Transverse colon (tissue), 4 donors: ENCODE measurements around the gene BLM.
"Not testable (repeated sequence)": the region's sequence is repeated elsewhere in the genome, so short reads cannot be mapped to it uniquely, and the experiment has no call there.

Experiments
- EP300 ChIP-seq: sonication (generic); formaldehyde crosslinking; IDR thresholded peaks from one replicate; pipeline ENCODE4 v1.6.1; 2017; ENCODE audit warnings: antibody characterized with exemption, low read depth
- POLR2A ChIP-seq: fragments of 450-650 bp; IDR thresholded peaks from one replicate; pipeline ENCODE4 v1.6.1; 2016; ENCODE audit warnings: antibody characterized with exemption, mild to moderate bottlenecking, moderate library complexity
- POLR2AphosphoS5 ChIP-seq, 3 donors: sonication (generic); formaldehyde crosslinking; IDR thresholded peaks; one replicate each; pipeline ENCODE4 v1.6.1; 2016; ENCODE audit warnings: antibody characterized with exemption in 3 of 3
- TF ChIP-seq, protein P1 (sequence below), 5 experiments: fragments of 200-600 bp in 3 of 5; fragments of 450-650 bp in 2 of 5; sonication (generic) in 3 of 5; IDR thresholded peaks; 1 replicate in 2 of 5; 2 replicates in 3 of 5; pipeline ENCODE4 v1.5.1; 2016 to 2017; ENCODE audit warnings: antibody characterized with exemption in 5 of 5, inconsistent platforms in 3 of 5, mild to moderate bottlenecking in 2 of 5, moderate library complexity in 1 of 5

- TF ChIP-seq, protein P1, sequence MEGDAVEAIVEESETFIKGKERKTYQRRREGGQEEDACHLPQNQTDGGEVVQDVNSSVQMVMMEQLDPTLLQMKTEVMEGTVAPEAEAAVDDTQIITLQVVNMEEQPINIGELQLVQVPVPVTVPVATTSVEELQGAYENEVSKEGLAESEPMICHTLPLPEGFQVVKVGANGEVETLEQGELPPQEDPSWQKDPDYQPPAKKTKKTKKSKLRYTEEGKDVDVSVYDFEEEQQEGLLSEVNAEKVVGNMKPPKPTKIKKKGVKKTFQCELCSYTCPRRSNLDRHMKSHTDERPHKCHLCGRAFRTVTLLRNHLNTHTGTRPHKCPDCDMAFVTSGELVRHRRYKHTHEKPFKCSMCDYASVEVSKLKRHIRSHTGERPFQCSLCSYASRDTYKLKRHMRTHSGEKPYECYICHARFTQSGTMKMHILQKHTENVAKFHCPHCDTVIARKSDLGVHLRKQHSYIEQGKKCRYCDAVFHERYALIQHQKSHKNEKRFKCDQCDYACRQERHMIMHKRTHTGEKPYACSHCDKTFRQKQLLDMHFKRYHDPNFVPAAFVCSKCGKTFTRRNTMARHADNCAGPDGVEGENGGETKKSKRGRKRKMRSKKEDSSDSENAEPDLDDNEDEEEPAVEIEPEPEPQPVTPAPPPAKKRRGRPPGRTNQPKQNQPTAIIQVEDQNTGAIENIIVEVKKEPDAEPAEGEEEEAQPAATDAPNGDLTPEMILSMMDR (IDR thresholded peaks at IDR 0.05), result not testable (repeated sequence)
- not testable (repeated sequence) for TF ChIP-seq POLR2A; POLR2AphosphoS5 (IDR thresholded peaks at IDR 0.05); EP300
Observed at GRCh38 chr15:90667755-90668345, 49.3 kb upstream of the BLM start.
